Caco-2 (cell line): ENCODE measurements around the gene TTC24. TPM values are rescaled to one million over a fixed set of nuclear protein-coding genes. Genes with fewer than 3 reads are reported as not detected.

Experiments used
- BruUV-seq: library from RNA; stranded (reverse); fragments of 400-500 nt; replicated peaks from 2 replicates; lab custom pipeline; 2021; lab: Mats Ljungman, UMichigan
- CTCF ChIA-PET: fragments of 300-600 bp; sonication (Branson Sonifier 250); formaldehyde crosslinking; loops from one replicate; lab custom pipeline; 2022; ENCODE audit warnings: antibody characterized with exemption; lab: Charles Lee
- POLR2A ChIA-PET: fragments of 300-600 bp; sonication (Branson Sonifier 250); formaldehyde crosslinking; loops from one replicate; lab custom pipeline; 2022; ENCODE audit warnings: antibody characterized with exemption; lab: Charles Lee
- DNase-seq, 2 experiments: peaks; one replicate each; pipeline versions ENCODE4 v3.0.0 to v3.0.0-alpha.2; 2020 to 2022
- H3K27me3 ChIP-seq: replicated peaks from 2 replicates; pipeline ENCODE4 v1.6.0; 2011; ENCODE audit warnings: low read length; ENCODE audit not compliant: control insufficient read depth, insufficient read depth
- H3K36me3 ChIP-seq: 2 replicates; pipeline ENCODE4 v1.5.1; 2011; ENCODE audit warnings: low read length; ENCODE audit not compliant: control insufficient read depth, insufficient read depth
- H3K4me1 ChIP-seq: fragments of 250-450 bp; sonication (Bioruptor Pico); 2 replicates; pipeline ENCODE4 v1.5.1; 2020; ENCODE audit warnings: mild to moderate bottlenecking
- H3K4me3 ChIP-seq: 2 replicates; pipeline ENCODE4 v1.5.1; 2011; ENCODE audit warnings: low read depth, mild to moderate bottlenecking, control low read depth, low read length
- H3K9me3 ChIP-seq: fragments of 250-450 bp; sonication (Bioruptor Pico); 2 replicates; pipeline ENCODE4 v1.5.1; 2020; ENCODE audit warnings: mild to moderate bottlenecking, moderate library complexity
- H3K27ac Mint-ChIP-seq: one replicate; pipeline ENCODE4 v1.8.0; 2022; ENCODE audit warnings: mixed read lengths; ENCODE audit not compliant: unreplicated experiment
- H3K27me3 Mint-ChIP-seq: one replicate; pipeline ENCODE4 v1.8.0; 2022; ENCODE audit warnings: mixed read lengths; ENCODE audit not compliant: insufficient read depth, unreplicated experiment
- H3K36me3 Mint-ChIP-seq: one replicate; pipeline ENCODE4 v1.8.0; 2022; ENCODE audit warnings: mild to moderate bottlenecking, mixed read lengths; ENCODE audit not compliant: insufficient read depth, unreplicated experiment
- H3K4me1 Mint-ChIP-seq: one replicate; pipeline ENCODE4 v1.8.0; 2022; ENCODE audit warnings: low read depth, mixed read lengths; ENCODE audit not compliant: unreplicated experiment
- H3K4me3 Mint-ChIP-seq: one replicate; pipeline ENCODE4 v1.8.0; 2022; ENCODE audit warnings: mild to moderate bottlenecking, moderate library complexity, mixed read lengths; ENCODE audit not compliant: unreplicated experiment
- H3K9me3 Mint-ChIP-seq: one replicate; pipeline ENCODE4 v1.8.0; 2022; ENCODE audit warnings: mixed read lengths; ENCODE audit not compliant: unreplicated experiment
- CTCF ChIP-seq, 2 experiments: fragments of 200-600 bp in 1 of 2; IDR thresholded peaks; 1 replicate in 1 of 2; 2 replicates in 1 of 2; pipeline versions ENCODE4 v1.5.1 to v1.8.0; 2011 to 2022; ENCODE audit warnings: antibody characterized with exemption in 1 of 2, control low read depth in 1 of 2, inconsistent platforms in 1 of 2, low read depth in 1 of 2, low read length in 1 of 2, mild to moderate bottlenecking in 1 of 2, moderate library complexity in 1 of 2; ENCODE audit not compliant: insufficient read depth in 1 of 2, severe bottlenecking in 1 of 2, unreplicated experiment in 1 of 2
- intact Hi-C: fragments of 100-400 bp; cut with micrococcal nuclease; formaldehyde crosslinking; loops from one replicate; pipeline ENCODE4 v1.10.0; 2022; ENCODE audit not compliant: unreplicated experiment
- total RNA-seq: library from RNA; stranded (reverse); gene quantifications from 2 replicates; pipeline ENCODE4 v1.2.3, GENCODE V29; 2022

TTC24 gene
- total RNA-seq, 1 experiment from 2014 or later = not detected

- no peak overlapping the region for H3K27ac Mint-ChIP-seq
- no TSS peak for BruUV-seq
- peaks cover 7% of the 10 kb centered on the region for H3K4me1 Mint-ChIP-seq
- H3K27me3 Mint-ChIP-seq = no peaks in the 10 kb centered on the region
- Histone ChIP-seq H3K9me3 (no peaks in the 10 kb centered on the region), H3K27me3 (no peaks in the 10 kb centered on the region), H3K4me1 (peaks cover 8% of the 10 kb centered on the region; the same call in 1 of the 2 replicates), H3K36me3 (peaks cover 3% of the 10 kb centered on the region; the same call in 1 of the 2 replicates), H3K4me3 (no peak overlapping the region)
- intact Hi-C loops = no loop called here
- H3K36me3 Mint-ChIP-seq = peaks cover 13% of the 10 kb centered on the region
- ChIA-PET CTCF (no interaction called here), POLR2A (no interaction called here)
- no peak overlapping the region for H3K4me3 Mint-ChIP-seq
- no peaks in the 10 kb centered on the region for H3K9me3 Mint-ChIP-seq
- TF ChIP-seq CTCF (IDR thresholded peaks at IDR 0.05; ENCODE audit: insufficient read depth in 1 of 2, low read depth in 1 of 2, low read length in 1 of 2, severe bottlenecking in 1 of 2, unreplicated experiment in 1 of 2) = no peak
- no peak for DNase-seq
These were observed 10.0 kb downstream of the TTC24 start for GRCh38 chr1:156589546-156589945.

DNA sequence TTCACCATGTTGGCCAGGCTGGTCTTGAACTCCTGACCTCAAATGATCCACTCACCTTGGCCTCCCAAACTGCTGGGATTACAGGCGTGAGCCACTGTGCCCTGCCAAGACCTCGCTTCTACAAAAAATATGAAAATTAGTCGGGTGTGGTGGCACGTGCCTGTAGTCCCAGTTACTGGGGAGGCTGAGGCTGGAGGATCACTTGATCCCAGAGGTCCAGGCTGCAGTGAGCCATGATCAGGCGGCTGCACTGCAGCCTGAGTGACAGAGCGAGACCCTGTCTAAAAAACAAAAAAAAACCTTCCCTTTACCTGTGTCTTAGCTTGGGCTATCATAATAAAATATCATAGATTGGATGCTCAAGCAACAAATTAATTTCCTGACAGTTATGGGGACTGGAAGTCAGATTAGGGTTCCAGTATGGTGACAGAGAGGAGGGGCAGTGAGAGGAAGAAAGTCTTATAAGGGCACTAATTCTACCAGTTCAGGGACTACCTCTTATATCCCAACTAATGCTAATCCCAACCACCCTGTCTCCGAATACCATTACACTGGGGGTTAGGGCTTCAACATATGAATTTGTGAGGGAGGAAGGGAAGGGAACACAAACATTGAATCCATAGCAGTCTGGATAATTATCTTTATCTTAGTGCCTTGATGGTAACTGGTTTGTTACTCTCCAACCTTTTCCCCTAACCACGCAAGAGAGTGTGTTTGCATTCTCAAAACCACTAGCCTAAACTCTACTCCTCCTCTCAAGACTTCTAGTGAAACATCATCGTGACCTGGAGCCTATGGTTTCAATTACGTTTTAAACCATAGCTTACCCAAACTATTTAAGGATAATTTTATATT lies 11.0 kb downstream of the TTC24 start:
- peaks cover 15% of the 10 kb centered on the region for H3K4me1 Mint-ChIP-seq
- peak overlapping the region; percentile 65 for H3K4me3 Mint-ChIP-seq
- H3K36me3 Mint-ChIP-seq = peaks cover 22% of the 10 kb centered on the region
- peak overlapping the region; percentile 54 for H3K27ac Mint-ChIP-seq
- no peak for TF ChIP-seq CTCF (IDR thresholded peaks at IDR 0.05; ENCODE audit: insufficient read depth in 1 of 2, low read depth in 1 of 2, low read length in 1 of 2, severe bottlenecking in 1 of 2, unreplicated experiment in 1 of 2)
- Histone ChIP-seq H3K36me3 (peaks cover 3% of the 10 kb centered on the region; the same call in 1 of the 2 replicates), H3K27me3 (no peaks in the 10 kb centered on the region), H3K4me1 (peaks cover 8% of the 10 kb centered on the region; the same call in 1 of the 2 replicates), H3K4me3 (peak overlapping the region; percentile 69; the same call in 1 of the 2 replicates), H3K9me3 (no peaks in the 10 kb centered on the region)
- H3K9me3 Mint-ChIP-seq = no peaks in the 10 kb centered on the region
- intact Hi-C loops = loop anchor here (1.0 kb wide), 1 partner anchor 11 kb away; the partner anchor contains the start of gene GPATCH4
- DNase-seq = no peak
- CTCF ChIA-PET = interaction anchor here (0.8 to 1.4 kb wide), 2 partner anchors 12 to 18 kb away, joined by 3 to 6 read pairs; no protein-coding TSS in a partner anchor
- BruUV-seq = no TSS peak
- H3K27me3 Mint-ChIP-seq = no peaks in the 10 kb centered on the region
- POLR2A ChIA-PET = interaction anchor here (1.0 to 1.9 kb wide), 6 partner anchors 11 to 138 kb away, joined by 3 to 8 read pairs (median 5); partner anchors contain the start of genes ISG20L2, MEF2D and METTL25B

DNA sequence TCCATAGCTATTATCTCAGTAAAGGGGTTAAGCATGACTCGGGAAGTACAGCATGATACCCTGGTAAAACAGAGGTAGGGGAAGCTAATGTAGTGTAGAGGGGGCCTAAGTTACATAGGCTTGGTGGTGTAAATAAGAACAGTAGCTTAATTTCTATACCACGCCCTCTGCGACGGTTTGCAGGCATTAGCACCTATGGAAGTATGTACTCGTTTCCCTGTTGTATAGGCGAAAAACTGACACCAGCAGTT lies 11.6 kb downstream of the TTC24 start:
- ChIA-PET CTCF (interaction anchor here (0.8 to 1.4 kb wide), 5 partner anchors 10 to 145 kb away, joined by 3 to 6 read pairs (median 3); partner anchors contain the start of gene GPATCH4), POLR2A (interaction anchor here (1.0 to 1.9 kb wide), 7 partner anchors 11 to 137 kb away, joined by 3 to 8 read pairs (median 4); partner anchors contain the start of genes ISG20L2, MEF2D and METTL25B)
- DNase-seq = no peak
- no peaks in the 10 kb centered on the region for H3K9me3 Mint-ChIP-seq
- H3K27me3 Mint-ChIP-seq = no peaks in the 10 kb centered on the region
- Histone ChIP-seq H3K27me3 (no peaks in the 10 kb centered on the region), H3K36me3 (peaks cover 3% of the 10 kb centered on the region; the same call in 1 of the 2 replicates), H3K4me1 (peaks cover 8% of the 10 kb centered on the region; the same call in 1 of the 2 replicates), H3K4me3 (peak overlapping the region; percentile 69), H3K9me3 (no peaks in the 10 kb centered on the region)
- peak overlapping the region; percentile 54 for H3K27ac Mint-ChIP-seq
- no peak for TF ChIP-seq CTCF (IDR thresholded peaks at IDR 0.05; ENCODE audit: insufficient read depth in 1 of 2, low read depth in 1 of 2, low read length in 1 of 2, severe bottlenecking in 1 of 2, unreplicated experiment in 1 of 2)
- BruUV-seq = TSS peak; percentile 16
- intact Hi-C loops = loop anchor here (1.0 kb wide), 1 partner anchor 10 kb away; the partner anchor contains the start of gene GPATCH4
- peaks cover 24% of the 10 kb centered on the region for H3K36me3 Mint-ChIP-seq
- H3K4me3 Mint-ChIP-seq = peak overlapping the region; percentile 65
- peaks cover 16% of the 10 kb centered on the region for H3K4me1 Mint-ChIP-seq
